GM12878 (cell line): ENCODE results near the gene SYT4.

ENCODE experiments used
- CBFB ChIP-seq: IDR thresholded peaks from 2 replicates; pipeline ENCODE4 v1.6.1; 2016; ENCODE audit warnings: antibody characterized with exemption, low read depth
- CTCF ChIP-seq, 3 experiments: IDR thresholded peaks in 2 of 3; conservative IDR thresholded peaks in 1 of 3; 2 replicates each; pipeline ENCODE4 v1.5.1; 2011; ENCODE audit warnings: low read depth in 3 of 3, low read length in 3 of 3, mild to moderate bottlenecking in 3 of 3, control low read depth in 2 of 3, moderate library complexity in 2 of 3, inconsistent platforms in 1 of 3, mixed read lengths in 1 of 3; ENCODE audit not compliant: control insufficient read depth in 2 of 3, insufficient read depth in 1 of 3; ENCODE audit errors: extremely low read depth in 1 of 3
- EZH2 ChIP-seq: IDR thresholded peaks from 2 replicates; pipeline ENCODE4 v1.6.1; 2012; ENCODE audit warnings: low read depth, mild to moderate bottlenecking, control low read depth, inconsistent platforms, low read length, borderline replicate concordance; ENCODE audit not compliant: control insufficient read depth
- FOXK2 ChIP-seq: fragments of 450-650 bp; IDR thresholded peaks from 2 replicates; pipeline ENCODE4 v1.6.1; 2017; ENCODE audit warnings: mild to moderate bottlenecking, moderate library complexity
- GABPA ChIP-seq: IDR thresholded peaks from 2 replicates; pipeline ENCODE4 v1.6.1; 2014; ENCODE audit warnings: antibody characterized with exemption, low read depth, mild to moderate bottlenecking, inconsistent platforms
- POLR2A ChIP-seq: IDR thresholded peaks from 2 replicates; pipeline ENCODE4 v1.6.1; 2011; ENCODE audit warnings: low read depth, mild to moderate bottlenecking, low read length
- SMC3 ChIP-seq: IDR thresholded peaks from 2 replicates; pipeline ENCODE4 v1.6.1; 2011; ENCODE audit warnings: low read length, improper control_type of control experiment, borderline replicate concordance
- SREBF1 ChIP-seq: IDR thresholded peaks from 2 replicates; pipeline ENCODE4 v1.6.1; 2012; ENCODE audit warnings: mild to moderate bottlenecking, low read length
- TARDBP ChIP-seq: IDR thresholded peaks from 2 replicates; pipeline ENCODE4 v1.6.1; 2016; ENCODE audit warnings: borderline replicate concordance

GRCh38 chr18:43283299-43283698 lies 6.0 kb upstream of the SYT4 start:
- no peak for TF ChIP-seq CBFB
- no peak for TF ChIP-seq EZH2
- no peak for TF ChIP-seq TARDBP
- TF ChIP-seq FOXK2, result no peak
- TF ChIP-seq CTCF (IDR thresholded peaks at IDR 0.05 in 2 of 3, conservative IDR thresholded peaks at IDR 0.05 in 1 of 3; ENCODE audit: control insufficient read depth in 2 of 3, extremely low read depth in 1 of 3, insufficient read depth in 1 of 3, low read depth in 3 of 3, low read length in 3 of 3), result no peak
- TF ChIP-seq SMC3, result no peak
- TF ChIP-seq GABPA, result no peak
- no peak for TF ChIP-seq SREBF1
- no peak for TF ChIP-seq POLR2A
